ENCODE results near the gene ELP2. TPM values are rescaled to one million over a fixed set of nuclear protein-coding genes. Genes with fewer than 3 reads are reported as not detected.
A peak's percentile ranks its signal among the peaks of the same experiment; 100 is the strongest.

The ELP2 gene
- total and polyA plus RNA-seq, 4 experiments from 2014 or later = 76.3 to 143 (median 110) TPM

DNA sequence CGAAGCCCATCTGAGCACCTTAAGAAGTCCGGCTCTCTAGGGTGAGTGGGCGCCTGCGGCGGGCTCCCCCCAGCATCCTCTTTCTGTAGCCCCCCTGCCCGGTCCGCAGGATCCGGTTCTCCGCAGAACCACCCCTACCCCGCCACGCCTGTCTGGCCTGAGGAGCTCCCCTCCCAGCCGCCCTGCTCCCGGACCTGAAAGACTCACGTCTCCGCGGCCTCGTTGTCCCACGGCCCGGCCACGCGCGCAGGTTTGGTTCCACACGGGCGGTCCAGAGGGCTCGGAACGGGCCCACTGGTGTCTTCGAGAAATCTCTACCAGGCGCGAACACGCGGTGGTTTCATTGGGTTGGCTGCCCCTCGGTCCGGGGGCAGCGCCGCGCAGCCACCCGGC lies 796 bp upstream of the ELP2 start:
- peak overlapping the region; percentile 100 for H3K27ac ChIP-seq (ENCODE audit: low read depth, low read length)
- Mint-ChIP-seq H3K27me3 (no peaks in the 10 kb centered on the region), H3K4me1 (peaks cover 37 to 77% (median 57%) of the 10 kb centered on the region in 4 donors), H3K4me3 (peak overlapping the region; percentile 92 to 98 (median 98)), H3K27ac (peak overlapping the region; percentile 97 to 99 (median 98)), H3K9me3 (peaks cover 0 to 3% (median 0%) of the 10 kb centered on the region in 8 donors), H3K36me3 (peaks cover 13 to 36% of the 10 kb centered on the region in 2 donors)
- intact Hi-C loops (cut with micrococcal nuclease) = loop anchor here (1.0 to 5.0 kb wide), 7 partner anchors 62 to 1087 kb away; partner anchors contain the start of genes GALNT1, KIAA1328, MAPRE2 and RMP24
- no peaks in the 10 kb centered on the region for H3K27me3 ChIP-seq (ENCODE audit: insufficient read depth, low read length)
- CTCF ChIA-PET (ENCODE audit: partially characterized antibody) = interaction anchor here (1.1 to 1.9 kb wide), 4 partner anchors 15 to 111 kb away, joined by 3 to 6 read pairs (median 4); no protein-coding TSS in a partner anchor
- H3K9me3 ChIP-seq (ENCODE audit: control insufficient read depth in 1 of 2, low read length in 2 of 2) = no peaks in the 10 kb centered on the region
- POLR2A ChIA-PET (ENCODE audit: partially characterized antibody) = interaction anchor here (0.6 to 3.4 kb wide), 18 partner anchors 9 to 839 kb away, joined by 3 to 31 read pairs (median 4); partner anchors contain the start of genes INO80C, KIAA1328, RMP24 and RPRD1A
- peak overlapping the region; percentile 85 to 90 for H3K4me3 ChIP-seq (ENCODE audit: low read length in 2 of 2)
- H3K4me1 ChIP-seq (ENCODE audit: insufficient read depth, low read length) = peaks cover 43% of the 10 kb centered on the region
- peak in 1 of 5 donors; percentile 3 for DNase-seq
- no peaks in the 10 kb centered on the region for H3K36me3 ChIP-seq (ENCODE audit: insufficient read depth, low read length)

DNA sequence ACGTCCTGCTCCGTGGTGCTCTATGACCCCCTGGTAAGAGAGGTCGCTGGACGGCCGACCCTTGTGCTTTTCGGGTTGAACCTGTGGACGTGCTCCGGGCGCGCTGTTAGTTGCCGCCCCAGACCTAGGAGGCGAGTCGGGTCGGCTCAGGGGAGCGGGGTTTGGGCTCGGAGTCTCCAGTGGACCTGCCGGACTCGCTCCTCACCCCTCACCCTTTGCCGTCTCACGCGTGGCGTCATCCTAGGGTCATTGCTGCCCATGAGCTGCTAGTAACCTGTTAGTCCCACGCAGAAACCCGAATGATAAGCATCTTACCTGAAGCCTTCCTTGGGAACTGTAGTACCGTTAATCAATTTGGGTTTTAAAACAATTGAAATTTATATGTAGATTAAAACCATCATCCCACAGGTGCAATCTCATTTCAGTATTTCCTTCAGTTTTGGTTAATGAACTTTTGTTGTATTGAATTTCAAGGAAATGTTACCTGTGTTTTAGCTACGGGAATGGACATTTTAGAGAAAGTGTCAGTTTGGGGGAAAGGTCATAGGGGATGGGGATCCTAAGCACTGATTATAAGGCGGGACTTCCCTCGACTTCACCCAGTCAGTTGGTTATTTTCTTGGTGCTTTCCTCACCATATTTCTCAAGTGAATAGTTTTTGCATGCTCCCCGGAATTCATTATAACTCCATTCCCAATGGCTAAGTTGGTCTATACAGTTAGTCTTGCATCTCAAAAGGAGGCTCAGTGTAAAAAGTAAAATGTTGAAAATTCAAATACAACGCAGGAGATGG lies 536 bp downstream of the ELP2 start:
- peak overlapping the region; percentile 100 for H3K27ac ChIP-seq (ENCODE audit: low read depth, low read length)
- POLR2A ChIA-PET (ENCODE audit: partially characterized antibody) = interaction anchor here (0.5 to 3.4 kb wide), 11 partner anchors 10 to 841 kb away, joined by 3 to 31 read pairs (median 5); partner anchors contain the start of genes INO80C, RMP24, RPRD1A and ZSCAN30
- Mint-ChIP-seq H3K9me3 (peaks cover 0 to 3% (median 0%) of the 10 kb centered on the region in 8 donors), H3K27ac (peak overlapping the region; percentile 97 to 99 (median 98)), H3K4me3 (peak overlapping the region; percentile 92 to 98 (median 98)), H3K27me3 (no peaks in the 10 kb centered on the region), H3K4me1 (peaks cover 39 to 85% (median 56%) of the 10 kb centered on the region in 4 donors), H3K36me3 (peaks cover 4 to 35% of the 10 kb centered on the region in 2 donors)
- intact Hi-C loops (cut with micrococcal nuclease) = loop anchor here (10.0 kb wide), 1 partner anchor 1155 kb away; no protein-coding TSS in a partner anchor
- no peaks in the 10 kb centered on the region for H3K27me3 ChIP-seq (ENCODE audit: insufficient read depth, low read length)
- peak overlapping the region; percentile 78 to 90 for H3K4me3 ChIP-seq (ENCODE audit: low read length in 2 of 2)
- peak in 1 of 5 donors; percentile 4 for DNase-seq
- H3K4me1 ChIP-seq (ENCODE audit: insufficient read depth, low read length) = peaks cover 47% of the 10 kb centered on the region
- CTCF ChIA-PET (ENCODE audit: partially characterized antibody) = interaction anchor here (0.9 to 1.9 kb wide), 3 partner anchors 9 to 112 kb away, joined by 3 to 6 read pairs (median 3); no protein-coding TSS in a partner anchor
- no peaks in the 10 kb centered on the region for H3K9me3 ChIP-seq (ENCODE audit: control insufficient read depth in 1 of 2, low read length in 2 of 2)
- H3K36me3 ChIP-seq (ENCODE audit: insufficient read depth, low read length) = no peaks in the 10 kb centered on the region

DNA sequence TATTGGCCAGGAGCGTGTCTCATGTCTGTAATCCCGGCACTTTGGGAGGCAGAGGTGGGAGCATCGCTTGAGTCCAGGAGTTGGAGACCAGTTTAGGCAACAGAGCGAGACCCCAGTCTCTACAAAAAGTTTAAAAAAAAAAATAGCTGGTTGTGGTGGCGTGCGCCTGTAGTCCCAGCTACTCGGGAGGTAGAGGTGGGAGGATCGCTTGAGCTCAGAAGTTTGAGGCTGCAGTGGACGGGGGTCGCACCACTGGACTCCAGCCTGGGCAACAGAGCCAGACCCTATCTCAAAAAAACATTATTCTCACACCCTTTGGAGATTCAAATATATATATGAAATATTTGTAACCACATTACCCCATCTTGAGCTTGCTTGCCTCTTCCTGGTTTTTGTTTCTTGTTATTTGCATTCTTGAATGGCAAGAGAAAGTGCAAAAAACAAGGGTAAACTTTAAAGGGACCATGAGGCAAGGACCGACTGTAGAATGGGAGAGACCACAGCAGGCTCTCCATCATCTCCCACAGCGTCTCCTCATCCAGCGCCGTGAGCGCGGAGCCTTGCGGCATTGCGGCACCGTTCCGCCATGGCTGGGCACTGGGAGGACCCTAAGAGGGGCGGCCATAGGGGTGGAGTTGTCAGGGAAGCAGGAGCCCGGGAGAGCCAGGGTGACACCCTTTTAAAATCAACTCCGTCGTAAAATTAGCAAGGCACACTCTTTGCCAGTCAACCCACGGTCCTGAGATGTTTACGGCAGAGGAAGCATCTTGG lies 1.4 kb downstream of the ELP2 start:
- intact Hi-C loops (cut with micrococcal nuclease) = loop anchor here (10.0 kb wide), 1 partner anchor 1156 kb away; no protein-coding TSS in a partner anchor
- H3K4me1 Mint-ChIP-seq = peaks cover 42 to 85% (median 58%) of the 10 kb centered on the region in 4 donors
- CTCF ChIA-PET (ENCODE audit: partially characterized antibody) = no interaction called here
- Histone ChIP-seq H3K36me3 (ENCODE audit: insufficient read depth, low read length) (no peaks in the 10 kb centered on the region), H3K9me3 (ENCODE audit: control insufficient read depth in 1 of 2, low read length in 2 of 2) (no peaks in the 10 kb centered on the region), H3K4me3 (ENCODE audit: low read length in 2 of 2) (peak overlapping the region; percentile 78 to 90), H3K27ac (ENCODE audit: low read depth, low read length) (peak overlapping the region; percentile 100), H3K4me1 (ENCODE audit: insufficient read depth, low read length) (peaks cover 47% of the 10 kb centered on the region), H3K27me3 (ENCODE audit: insufficient read depth, low read length) (no peaks in the 10 kb centered on the region)
- H3K36me3 Mint-ChIP-seq = peaks cover 3 to 38% of the 10 kb centered on the region in 2 donors
- H3K27ac Mint-ChIP-seq = peak overlapping the region in 6 of 7 donors; percentile 13 to 99 (median 98)
- no peaks in the 10 kb centered on the region for H3K27me3 Mint-ChIP-seq
- H3K4me3 Mint-ChIP-seq = peak overlapping the region; percentile 92 to 98 (median 98)
- peaks cover 0 to 3% (median 0%) of the 10 kb centered on the region in 8 donors for H3K9me3 Mint-ChIP-seq
- POLR2A ChIA-PET (ENCODE audit: partially characterized antibody) = interaction anchor here (0.6 to 3.4 kb wide), 4 partner anchors 19 to 158 kb away, joined by 3 to 31 read pairs (median 18); partner anchors contain the start of genes RMP24 and RPRD1A
- no peak for DNase-seq

DNA sequence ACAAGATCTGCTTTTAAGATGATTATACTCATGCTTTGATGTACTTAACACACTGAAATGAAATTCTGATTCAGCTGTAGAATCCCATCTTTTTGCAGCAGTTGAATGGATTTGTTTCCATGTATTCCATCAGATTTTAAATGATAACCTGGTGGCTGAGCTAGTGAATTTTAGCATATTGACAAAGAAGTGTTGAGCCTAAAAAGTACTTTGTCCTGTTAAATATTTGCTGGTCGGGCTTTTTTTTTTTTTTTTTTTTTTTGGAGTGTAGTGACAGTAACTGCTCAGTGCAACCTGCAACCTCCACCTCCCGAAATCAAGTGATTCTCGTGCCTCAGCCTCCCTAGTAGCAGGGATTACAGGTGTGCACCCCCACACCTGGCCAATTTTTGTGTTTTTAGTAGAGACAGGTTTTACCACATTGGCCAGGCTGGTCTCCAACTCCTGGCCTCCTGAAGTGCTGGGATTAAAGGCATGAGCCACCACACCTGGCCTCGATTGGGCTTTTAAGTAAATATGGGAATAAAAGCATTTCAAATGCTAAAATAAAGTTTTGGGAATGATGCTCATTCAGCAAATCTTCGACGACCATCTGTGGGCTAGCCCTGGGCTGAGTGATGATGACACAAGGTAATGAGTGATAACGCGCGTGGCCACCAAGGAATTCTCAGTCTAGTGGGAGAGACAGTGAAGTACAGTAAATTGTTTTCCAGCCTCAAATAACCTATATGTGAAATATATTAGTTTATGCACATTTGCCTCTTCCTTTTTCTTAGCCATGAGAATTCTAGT lies 2.2 kb downstream of the ELP2 start:
- ChIA-PET CTCF (ENCODE audit: partially characterized antibody) (no interaction called here), POLR2A (ENCODE audit: partially characterized antibody) (interaction anchor here (3.4 kb wide), 1 partner anchor 66 kb away, joined by 31 read pairs; the partner anchor contains the start of gene RPRD1A)
- Histone ChIP-seq H3K36me3 (ENCODE audit: insufficient read depth, low read length) (peaks cover 4% of the 10 kb centered on the region), H3K4me1 (ENCODE audit: insufficient read depth, low read length) (peaks cover 47% of the 10 kb centered on the region), H3K27me3 (ENCODE audit: insufficient read depth, low read length) (no peaks in the 10 kb centered on the region), H3K27ac (ENCODE audit: low read depth, low read length) (no peak overlapping the region), H3K9me3 (ENCODE audit: control insufficient read depth in 1 of 2, low read length in 2 of 2) (no peaks in the 10 kb centered on the region), H3K4me3 (ENCODE audit: low read length in 2 of 2) (no peak overlapping the region)
- H3K27me3 Mint-ChIP-seq = no peaks in the 10 kb centered on the region
- intact Hi-C loops (cut with micrococcal nuclease) = loop anchor here (10.0 kb wide), 1 partner anchor 1157 kb away; no protein-coding TSS in a partner anchor
- H3K4me1 Mint-ChIP-seq = peaks cover 39 to 78% (median 58%) of the 10 kb centered on the region in 4 donors
- H3K9me3 Mint-ChIP-seq = no peaks in the 10 kb centered on the region
- peaks cover 11 to 44% of the 10 kb centered on the region in 2 donors for H3K36me3 Mint-ChIP-seq
- no peak for DNase-seq
- peak overlapping the region in 2 of 7 donors; percentile 18 to 84 for H3K27ac Mint-ChIP-seq
- H3K4me3 Mint-ChIP-seq = peak overlapping the region; percentile 34 to 98 (median 97)

DNA sequence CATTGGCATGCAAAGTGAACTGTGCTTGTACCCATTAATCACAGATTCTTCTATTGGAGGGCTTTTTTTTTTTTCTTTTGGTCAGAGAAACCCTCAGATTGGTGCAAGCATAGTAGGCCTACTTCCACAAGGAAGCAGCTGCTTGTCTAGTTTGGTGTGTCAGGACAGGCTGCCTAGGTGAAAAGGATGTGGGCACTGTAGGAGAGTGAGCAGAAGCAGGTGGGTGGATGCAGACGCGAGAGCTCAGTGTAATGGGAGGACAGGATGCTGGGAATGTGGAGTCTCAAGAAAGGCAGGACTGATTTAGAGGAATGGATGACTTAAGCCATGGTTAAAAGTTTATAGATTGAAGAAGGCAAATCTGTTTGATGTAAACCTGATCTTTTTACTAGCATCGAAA lies 3.1 kb downstream of the ELP2 start:
- no peaks in the 10 kb centered on the region for H3K27me3 Mint-ChIP-seq
- peaks cover 11% of the 10 kb centered on the region for H3K36me3 ChIP-seq (ENCODE audit: insufficient read depth, low read length)
- H3K27ac ChIP-seq (ENCODE audit: low read depth, low read length) = no peak overlapping the region
- H3K4me1 ChIP-seq (ENCODE audit: insufficient read depth, low read length) = peaks cover 46% of the 10 kb centered on the region
- CTCF ChIA-PET (ENCODE audit: partially characterized antibody) = no interaction called here
- peaks cover 17 to 52% of the 10 kb centered on the region in 2 donors for H3K36me3 Mint-ChIP-seq
- peak overlapping the region; percentile 34 to 98 (median 68) for H3K4me3 Mint-ChIP-seq
- DNase-seq = no peak
- peak overlapping the region in 6 of 7 donors; percentile 21 to 89 (median 56) for H3K27ac Mint-ChIP-seq
- no peaks in the 10 kb centered on the region for H3K27me3 ChIP-seq (ENCODE audit: insufficient read depth, low read length)
- no peaks in the 10 kb centered on the region for H3K9me3 ChIP-seq (ENCODE audit: control insufficient read depth in 1 of 2, low read length in 2 of 2)
- intact Hi-C loops (cut with micrococcal nuclease) = loop anchor here (10.0 kb wide), 1 partner anchor 1158 kb away; no protein-coding TSS in a partner anchor
- POLR2A ChIA-PET (ENCODE audit: partially characterized antibody) = interaction anchor here (0.6 kb wide), 1 partner anchor 27 kb away, joined by 3 read pairs; no protein-coding TSS in a partner anchor
- H3K9me3 Mint-ChIP-seq = no peaks in the 10 kb centered on the region
- peaks cover 37 to 75% (median 53%) of the 10 kb centered on the region in 4 donors for H3K4me1 Mint-ChIP-seq
- H3K4me3 ChIP-seq (ENCODE audit: low read length in 2 of 2) = no peak overlapping the region

DNA sequence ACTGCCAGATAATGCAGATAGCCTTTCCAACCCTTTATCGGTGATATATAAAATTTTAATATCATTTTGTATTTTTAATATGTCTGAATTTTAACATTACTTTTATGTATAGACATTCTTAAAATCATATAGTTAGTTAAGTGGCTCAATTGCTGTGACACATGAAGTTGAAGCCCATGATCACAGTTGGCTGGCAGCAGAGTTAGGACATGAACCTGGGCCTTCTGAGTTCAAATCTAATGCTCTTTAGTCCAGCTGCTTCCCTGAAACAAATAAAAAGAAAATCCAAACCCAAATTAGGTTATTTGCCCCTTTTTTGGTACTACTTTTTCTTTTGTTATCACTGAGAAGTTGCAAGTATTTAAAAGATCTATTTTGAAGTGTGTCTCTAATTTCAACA lies 5.6 kb downstream of the ELP2 start:
- Mint-ChIP-seq H3K36me3 (peaks cover 34 to 56% of the 10 kb centered on the region in 2 donors), H3K27me3 (no peaks in the 10 kb centered on the region), H3K27ac (peak overlapping the region in 2 of 7 donors; percentile 15 to 22), H3K4me3 (peak overlapping the region in 1 of 8 donors; percentile 5), H3K9me3 (no peaks in the 10 kb centered on the region), H3K4me1 (peaks cover 28 to 57% (median 43%) of the 10 kb centered on the region in 4 donors)
- Histone ChIP-seq H3K36me3 (ENCODE audit: insufficient read depth, low read length) (peaks cover 28% of the 10 kb centered on the region), H3K4me3 (ENCODE audit: low read length in 2 of 2) (no peak overlapping the region), H3K9me3 (ENCODE audit: control insufficient read depth in 1 of 2, low read length in 2 of 2) (no peaks in the 10 kb centered on the region), H3K4me1 (ENCODE audit: insufficient read depth, low read length) (peaks cover 36% of the 10 kb centered on the region), H3K27ac (ENCODE audit: low read depth, low read length) (no peak overlapping the region), H3K27me3 (ENCODE audit: insufficient read depth, low read length) (no peaks in the 10 kb centered on the region)
- POLR2A ChIA-PET (ENCODE audit: partially characterized antibody) = no interaction called here
- CTCF ChIA-PET (ENCODE audit: partially characterized antibody) = no interaction called here
- intact Hi-C loops (cut with micrococcal nuclease) = loop anchor here (10.0 kb wide), 1 partner anchor 1160 kb away; no protein-coding TSS in a partner anchor
- DNase-seq = no peak
